NT2/D1 (cell line): ENCODE results near the gene CD74.

Source experiments
- SUZ12 ChIP-seq: IDR thresholded peaks from 2 replicates; pipeline ENCODE4 v1.6.1; 2011; ENCODE audit not compliant: insufficient read length, insufficient read depth; ENCODE audit errors: extremely low read depth
- YY1 ChIP-seq: IDR thresholded peaks from 2 replicates; pipeline ENCODE4 v1.6.1; 2011; ENCODE audit not compliant: insufficient read length, insufficient read depth
- ZNF274 ChIP-seq: IDR thresholded peaks from 2 replicates; pipeline ENCODE4 v1.6.1; 2011; ENCODE audit warnings: mild to moderate bottlenecking, low read depth, low read length

DNA sequence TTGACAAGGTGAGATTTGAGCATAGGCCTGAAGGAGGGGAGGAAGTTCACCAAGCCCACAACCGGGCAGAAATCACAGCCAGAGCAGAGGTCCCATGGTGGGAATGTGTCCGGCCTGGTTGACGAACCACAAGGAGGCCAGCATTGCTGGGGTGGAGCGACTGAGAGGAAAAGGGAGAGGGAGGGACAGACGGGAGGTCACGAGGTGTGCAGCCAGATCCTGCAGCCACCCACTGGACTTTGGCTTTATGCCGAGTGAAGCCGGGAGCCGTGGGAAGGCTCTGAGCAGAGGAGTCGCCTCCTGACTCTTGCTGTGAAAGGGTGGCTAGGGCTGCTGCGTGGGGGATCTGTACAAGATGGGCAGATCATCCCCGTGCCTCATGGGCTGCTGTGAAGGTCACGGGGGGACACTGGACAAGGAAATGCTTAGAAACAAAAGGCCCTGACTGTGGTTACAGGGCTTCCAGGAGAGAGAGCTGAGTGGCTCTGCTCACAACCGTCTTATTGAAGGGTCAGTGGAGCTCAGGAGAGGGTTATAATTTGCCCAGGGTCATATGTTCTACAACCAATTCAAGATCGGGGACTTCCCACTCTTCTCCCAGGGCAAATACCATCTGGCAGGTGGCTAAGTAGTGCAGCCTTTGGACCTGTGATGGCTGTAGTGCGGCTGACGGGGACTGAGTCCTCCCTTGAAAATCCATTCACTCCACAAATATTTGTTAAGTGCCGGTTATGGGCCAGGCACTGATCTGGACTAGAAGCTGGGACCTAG, 15.6 kb upstream of the CD74 start:
- TF ChIP-seq YY1 (no peak), SUZ12 (no peak), ZNF274 (no peak)
